ENCODE measurements around the gene TRPV3. TPM values are rescaled to one million over a fixed set of nuclear protein-coding genes. Genes with fewer than 3 reads are reported as not detected.

The TRPV3 gene
- total and polyA plus RNA-seq, 2 of the 8 experiments (the other 6 are each of a cell fraction or from before 2014, with no cell fraction given), result 0.56 to 1.0 TPM

DNA sequence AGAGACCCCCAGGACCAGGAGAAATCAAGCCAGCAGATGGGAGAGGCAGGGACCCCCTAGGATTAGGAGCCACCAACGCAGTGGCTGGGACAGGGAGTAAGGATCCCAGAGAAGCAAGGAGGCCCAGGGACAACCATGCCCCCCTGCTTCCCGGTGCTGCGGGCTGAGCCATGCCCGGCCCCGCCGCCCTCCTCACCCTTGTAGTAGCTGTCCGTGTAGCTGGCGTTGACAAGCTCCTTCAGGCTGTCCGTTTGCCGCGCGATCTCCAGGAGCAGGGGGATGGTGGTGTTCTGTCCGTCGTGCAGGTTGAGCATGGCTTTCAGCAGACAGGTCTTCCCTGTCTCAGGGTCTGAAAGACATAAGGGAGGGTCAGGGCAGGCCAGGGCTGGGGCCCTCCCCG, 33.2 kb upstream of the TRPV3 start:
- no peak overlapping the region for H2BK15ac ChIP-seq (ENCODE audit: low read length)
- no peak overlapping the region for H3K4me2 ChIP-seq (ENCODE audit: insufficient read depth in 1 of 2, low read depth in 2 of 2, low read length in 2 of 2)
- H3K79me1 ChIP-seq (ENCODE audit: low read depth, low read length), result no peaks in the 10 kb centered on the region
- no peak overlapping the region for H2BK120ac ChIP-seq (replicated peaks; ENCODE audit: low read depth, low read length)
- H3K4me3 ChIP-seq (ENCODE audit: extremely low read depth in 1 of 4, insufficient read depth in 2 of 4, low read depth in 3 of 4, low read length in 4 of 4), result no peak overlapping the region
- no peaks in the 10 kb centered on the region for H3K27me3 ChIP-seq (replicated peaks in 1 of 4; ENCODE audit: control insufficient read depth in 3 of 4, extremely low read depth in 1 of 4, insufficient read depth in 3 of 4, low read length in 3 of 4)
- no peak overlapping the region for H3K14ac ChIP-seq (ENCODE audit: insufficient read length)
- DNase-seq (ENCODE audit: low read depth in 1 of 2, low spot score in 2 of 2) (no peak), FAIRE-seq (no peak)
- no peak overlapping the region for H2BK12ac ChIP-seq (ENCODE audit: low read depth, low read length)
- no peak overlapping the region for H4K5ac ChIP-seq (ENCODE audit: insufficient read length, low read depth, low read length)
- ChIA-PET POLR2A (ENCODE audit: partially characterized antibody) (interaction anchor here (1.4 to 1.5 kb wide), 2 partner anchors 11 to 35 kb away, joined by 3 to 6 read pairs; no protein-coding TSS in a partner anchor), CTCF (ENCODE audit: partially characterized antibody) (interaction anchor here (0.8 kb wide), 1 partner anchor 12 kb away, joined by 3 read pairs; no protein-coding TSS in a partner anchor)
- H3K79me2 ChIP-seq (ENCODE audit: control insufficient read depth in 1 of 2, insufficient read depth in 2 of 2, low read length in 2 of 2), result no peaks in the 10 kb centered on the region
- H2AK5ac ChIP-seq (ENCODE audit: low read depth, low read length), result no peak overlapping the region
- H3K23me2 ChIP-seq (ENCODE audit: low read depth, low read length), result no peaks in the 10 kb centered on the region
- H4K91ac ChIP-seq (replicated peaks; ENCODE audit: insufficient read length, low read length), result no peak overlapping the region
- no peak overlapping the region for H2AFZ ChIP-seq (ENCODE audit: low read length)
- H3K18ac ChIP-seq (ENCODE audit: extremely low read depth, low read length), result no peak overlapping the region
- no peak overlapping the region for H3K4ac ChIP-seq (replicated peaks; ENCODE audit: insufficient read length, low read depth, low read length)
- H3K27ac ChIP-seq (ENCODE audit: low read depth, low read length), result no peak overlapping the region
- H4K8ac ChIP-seq (ENCODE audit: extremely low read depth, insufficient read depth, low read length), result no peak overlapping the region
- H3K56ac ChIP-seq (replicated peaks; ENCODE audit: insufficient read length, low read depth, low read length), result no peak overlapping the region
- H3K36me3 ChIP-seq (ENCODE audit: control insufficient read depth in 2 of 4, insufficient read depth in 4 of 4, low read length in 3 of 4), result peaks cover 0 to 3% (median 3%) of the 10 kb centered on the region in 4 experiments; a peak in 4 of 8 replicates
- 93% methylated on average over 15 of the region's 15 CpGs; no CpG with 5 or more reads in 1 of the 2 experiments for WGBS, 2 experiments (ENCODE audit: extremely low coverage in 1 of 2, insufficient coverage in 1 of 2, insufficient read length in 1 of 2, insufficient replicate concordance in 2 of 2, low coverage in 1 of 2, low lambda C conversion rate in 2 of 2, missing lambda C conversion rate in 1 of 2)
- no peaks in the 10 kb centered on the region; a peak in 1 of 7 replicates for H3K4me1 ChIP-seq (replicated peaks in 1 of 4; ENCODE audit: control insufficient read depth in 3 of 4, insufficient read depth in 4 of 4, low read length in 3 of 4)
- no peak overlapping the region for H3K9ac ChIP-seq (replicated peaks in 1 of 4; ENCODE audit: extremely low read depth in 1 of 4, low read depth in 3 of 4, low read length in 3 of 4)
- no peaks in the 10 kb centered on the region for H4K20me1 ChIP-seq (replicated peaks in 1 of 2; ENCODE audit: control insufficient read depth in 1 of 2, insufficient read depth in 2 of 2, low read length in 2 of 2)
- H3K9me3 ChIP-seq (ENCODE audit: insufficient read depth in 2 of 2, low read depth in 1 of 2, low read length in 1 of 2), result no peaks in the 10 kb centered on the region
- no peak for TF ChIP-seq BCL11A (IDR thresholded peaks at IDR 0.05; ENCODE audit: low read depth in 2 of 2, low read length in 2 of 2)
- H2BK20ac ChIP-seq (ENCODE audit: low read length), result no peak overlapping the region
- H2BK5ac ChIP-seq (ENCODE audit: low read depth, low read length), result no peak overlapping the region
- H3K23ac ChIP-seq (ENCODE audit: insufficient read length), result no peak overlapping the region

All from H1 (cell line).